Smooth muscle cell (in vitro differentiated cells): ENCODE results near the gene RHEB. TPM values are rescaled to one million over a fixed set of nuclear protein-coding genes. Genes with fewer than 3 reads are reported as not detected.

Source experiments
- DNase-seq: peaks from one replicate; lab custom pipeline; 2025; ENCODE audit not compliant: unreplicated experiment; lab: John Stamatoyannopoulos, UW
- H2AFZ ChIP-seq: fragments of 200-600 bp; sonication (generic); 2 replicates; pipeline ENCODE4 v1.6.0; 2016; ENCODE audit warnings: antibody characterized with exemption, low read depth, mild to moderate bottlenecking
- H3F3A ChIP-seq: fragments of 200-600 bp; sonication (generic); 2 replicates; pipeline ENCODE4 v1.6.0; 2017; ENCODE audit warnings: antibody characterized with exemption, low read depth
- H3K27ac ChIP-seq: fragments of 200-600 bp; sonication (generic); 2 replicates; pipeline ENCODE4 v1.5.1; 2016; ENCODE audit warnings: low read depth, mild to moderate bottlenecking
- H3K27me3 ChIP-seq: fragments of 200-600 bp; sonication (generic); 2 replicates; pipeline ENCODE4 v1.6.1; 2016; ENCODE audit warnings: low read depth, mild to moderate bottlenecking
- H3K36me3 ChIP-seq: fragments of 200-600 bp; sonication (generic); 2 replicates; pipeline ENCODE4 v1.5.1; 2016; ENCODE audit warnings: low read depth
- H3K4me1 ChIP-seq: fragments of 200-600 bp; sonication (generic); 2 replicates; pipeline ENCODE4 v1.5.1; 2016; ENCODE audit warnings: low read depth
- H3K4me2 ChIP-seq: fragments of 200-600 bp; sonication (generic); 2 replicates; pipeline ENCODE4 v1.6.0; 2016; ENCODE audit warnings: mild to moderate bottlenecking
- H3K4me3 ChIP-seq: fragments of 200-600 bp; sonication (generic); 2 replicates; pipeline ENCODE4 v1.5.1; 2016; ENCODE audit warnings: mild to moderate bottlenecking
- H3K79me2 ChIP-seq: fragments of 200-600 bp; sonication (generic); 2 replicates; pipeline ENCODE4 v1.6.0; 2016; ENCODE audit warnings: low read depth, mild to moderate bottlenecking
- H3K9ac ChIP-seq: fragments of 200-600 bp; sonication (generic); 2 replicates; pipeline ENCODE4 v1.6.0; 2016; ENCODE audit warnings: low read depth
- H3K9me3 ChIP-seq: fragments of 200-600 bp; sonication (generic); replicated peaks from 2 replicates; pipeline ENCODE4 v1.5.1; 2016; ENCODE audit warnings: low read depth
- H4K20me1 ChIP-seq: fragments of 200-600 bp; sonication (generic); 2 replicates; pipeline ENCODE4 v1.6.0; 2016; ENCODE audit warnings: low read depth
- CTCF ChIP-seq: fragments of 200-600 bp; sonication (generic); IDR thresholded peaks from 2 replicates; pipeline ENCODE4 v1.5.1; 2017; ENCODE audit warnings: borderline replicate concordance, mild to moderate bottlenecking, antibody characterized with exemption; ENCODE audit not compliant: insufficient read depth, poor library complexity, severe bottlenecking
- WGBS: methylation state at CpG from one replicate; pipeline ENCODE4 v1.1.7; 2016; ENCODE audit warnings: low lambda C conversion rate; 5-methylcytosine and 5-hydroxymethylcytosine counted together
- polyA plus RNA-seq: library from polyadenylated mRNA; unstranded; fragments of >200 nt; fragmentation: Nextera tagmentation; extraction: Ambion mirVana; gene quantifications from 2 replicates; pipeline ENCODE4 v1.2.1, GENCODE V29; 2016
- total RNA-seq: library from RNA; depleted of rRNA; stranded (reverse); fragments of >200 nt; gene quantifications from 2 replicates; pipeline ENCODE4 v1.2.3, GENCODE V29; 2014

Gene RHEB
- total and polyA plus RNA-seq, 2 experiments from 2014 or later = 115 to 151 TPM

DNA sequence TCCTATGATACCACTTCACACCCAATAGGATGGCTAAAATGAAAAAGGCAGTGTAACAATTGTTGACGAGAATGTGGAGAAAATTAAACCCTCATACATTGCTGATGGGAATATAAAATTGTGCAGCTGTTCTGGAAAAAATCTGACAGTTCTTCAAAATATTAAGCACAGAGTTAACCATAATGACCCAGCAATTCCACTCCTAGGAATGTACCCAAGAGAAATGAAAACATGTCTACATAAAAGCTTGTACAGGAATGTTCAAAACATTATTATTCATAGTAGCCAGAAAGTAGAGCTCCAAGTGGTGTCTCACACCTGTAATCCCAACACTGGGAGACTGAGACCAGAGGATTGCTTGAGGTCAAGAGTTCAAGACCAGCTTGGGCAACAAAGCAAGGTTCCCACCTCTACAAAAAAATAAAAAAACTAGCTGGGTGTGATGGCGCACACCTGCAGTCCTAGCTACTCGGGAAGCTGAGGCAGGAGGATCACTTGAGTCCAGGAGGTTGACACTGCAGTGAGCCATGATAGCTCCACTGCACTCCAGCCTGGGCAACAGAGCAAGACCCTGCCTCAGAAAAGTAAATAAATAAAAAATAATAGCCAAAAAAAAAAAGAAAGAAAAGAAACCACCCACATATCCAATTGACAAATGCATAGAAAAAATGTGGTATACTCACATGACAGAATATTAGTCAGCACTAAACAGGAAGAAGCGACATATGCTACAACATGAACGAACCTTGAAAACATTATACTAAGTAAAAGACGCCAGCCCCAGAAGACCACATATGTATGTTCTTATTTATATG lies 5.0 kb downstream of the RHEB start:
- no peak overlapping the region for H3K9ac ChIP-seq
- no peaks in the 10 kb centered on the region for H3K27me3 ChIP-seq
- no peak for TF ChIP-seq CTCF
- H4K20me1 ChIP-seq = peaks cover 92% of the 10 kb centered on the region
- no peaks in the 10 kb centered on the region for H3K9me3 ChIP-seq
- no peak for DNase-seq
- H3F3A ChIP-seq = peaks cover 3% of the 10 kb centered on the region
- H3K27ac ChIP-seq = no peak overlapping the region
- H3K79me2 ChIP-seq = peaks cover 93% of the 10 kb centered on the region
- 97% methylated on average over 6 of the region's 6 CpGs for WGBS
- H3K4me3 ChIP-seq = no peak overlapping the region
- H3K4me2 ChIP-seq = no peak overlapping the region
- no peaks in the 10 kb centered on the region for H3K4me1 ChIP-seq
- H2AFZ ChIP-seq = no peak overlapping the region
- H3K36me3 ChIP-seq = no peaks in the 10 kb centered on the region

- no peak overlapping the region for H3K4me3 ChIP-seq
- no peak overlapping the region for H3K27ac ChIP-seq
- no peak overlapping the region for H3K9ac ChIP-seq
- DNase-seq = no peak
- H3K4me2 ChIP-seq = no peak overlapping the region
- H3K36me3 ChIP-seq = no peaks in the 10 kb centered on the region
- WGBS = 95% methylated on average over 1 of the region's 1 CpG
- TF ChIP-seq CTCF = no peak
- peaks cover 3% of the 10 kb centered on the region for H3F3A ChIP-seq
- no peaks in the 10 kb centered on the region for H3K4me1 ChIP-seq
- peaks cover 100% of the 10 kb centered on the region for H4K20me1 ChIP-seq
- peaks cover 100% of the 10 kb centered on the region for H3K79me2 ChIP-seq
- no peaks in the 10 kb centered on the region for H3K9me3 ChIP-seq
- H2AFZ ChIP-seq = no peak overlapping the region
- no peaks in the 10 kb centered on the region for H3K27me3 ChIP-seq
Measured at GRCh38 chr7:151513133-151513532, 6.6 kb downstream of the RHEB start.

DNA sequence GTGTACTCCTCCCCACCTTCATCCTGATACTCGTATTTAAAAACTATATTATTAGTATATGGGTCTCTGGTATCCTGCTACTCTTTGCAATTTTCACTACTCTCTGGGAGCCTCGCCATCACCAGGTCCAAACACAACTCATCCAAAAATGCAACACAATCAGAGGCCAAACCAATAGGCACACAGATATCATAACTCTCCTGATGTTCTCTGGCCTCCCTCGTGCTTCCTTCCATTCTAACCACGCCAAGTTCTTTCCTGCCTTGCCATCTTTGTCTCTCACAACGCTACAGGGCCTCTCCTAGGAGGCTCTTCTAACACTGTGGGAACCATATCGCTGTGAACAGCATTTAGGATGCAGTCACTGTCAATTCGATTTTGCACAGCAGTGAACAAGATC lies 7.3 kb downstream of the RHEB start:
- Histone ChIP-seq H3K27me3 (no peaks in the 10 kb centered on the region), H3K36me3 (no peaks in the 10 kb centered on the region), H3K27ac (no peak overlapping the region), H3K79me2 (peaks cover 100% of the 10 kb centered on the region), H3K4me3 (no peak overlapping the region), H4K20me1 (peaks cover 100% of the 10 kb centered on the region), H3F3A (peaks cover 3% of the 10 kb centered on the region), H3K9me3 (no peaks in the 10 kb centered on the region), H2AFZ (no peak overlapping the region), H3K4me2 (no peak overlapping the region), H3K9ac (no peak overlapping the region), H3K4me1 (no peaks in the 10 kb centered on the region)
- TF ChIP-seq CTCF = no peak
- 87% methylated on average over 7 of the region's 7 CpGs for WGBS
- DNase-seq = no peak

DNA sequence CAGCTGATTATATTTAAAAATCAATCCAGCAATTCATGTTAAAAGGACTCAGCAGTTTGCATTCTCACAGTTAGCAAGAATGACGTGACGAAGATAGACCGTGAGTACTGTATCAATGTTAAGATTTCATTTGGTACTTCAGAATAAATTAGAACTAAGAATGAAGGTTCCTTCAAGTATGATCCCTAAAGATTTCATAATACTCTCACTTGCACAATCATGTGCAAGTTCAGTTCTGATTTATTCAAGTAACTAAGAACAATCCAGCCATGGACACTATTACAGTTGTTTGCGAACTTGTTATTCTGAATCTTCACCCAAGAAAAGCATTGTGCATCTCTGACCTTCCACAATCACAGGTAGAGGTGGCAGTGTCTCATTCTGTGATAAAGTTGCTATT lies 7.7 kb downstream of the RHEB start:
- Histone ChIP-seq H3K79me2 (peaks cover 100% of the 10 kb centered on the region), H3K36me3 (no peaks in the 10 kb centered on the region), H3K9ac (no peak overlapping the region), H4K20me1 (peaks cover 100% of the 10 kb centered on the region), H3K27ac (no peak overlapping the region), H3K4me1 (no peaks in the 10 kb centered on the region), H2AFZ (no peak overlapping the region), H3K4me2 (no peak overlapping the region), H3K27me3 (no peaks in the 10 kb centered on the region), H3K9me3 (no peaks in the 10 kb centered on the region), H3F3A (peaks cover 3% of the 10 kb centered on the region), H3K4me3 (no peak overlapping the region)
- no peak for DNase-seq
- WGBS = 96% methylated on average over 4 of the region's 4 CpGs
- TF ChIP-seq CTCF = no peak
